HG02884 (cell line): Measurements from ENCODE around the gene DDX47.
A peak's percentile ranks its signal among the peaks of the same experiment; 100 is the strongest.

Experiments
- ATAC-seq: cut with Tn5 transposase; IDR thresholded peaks from one replicate; pipeline ENCODE4 v1.9.1; 2021; ENCODE audit warnings: mild to moderate bottlenecking, moderate library complexity; ENCODE audit not compliant: unreplicated experiment

The DDX47 gene

DNA sequence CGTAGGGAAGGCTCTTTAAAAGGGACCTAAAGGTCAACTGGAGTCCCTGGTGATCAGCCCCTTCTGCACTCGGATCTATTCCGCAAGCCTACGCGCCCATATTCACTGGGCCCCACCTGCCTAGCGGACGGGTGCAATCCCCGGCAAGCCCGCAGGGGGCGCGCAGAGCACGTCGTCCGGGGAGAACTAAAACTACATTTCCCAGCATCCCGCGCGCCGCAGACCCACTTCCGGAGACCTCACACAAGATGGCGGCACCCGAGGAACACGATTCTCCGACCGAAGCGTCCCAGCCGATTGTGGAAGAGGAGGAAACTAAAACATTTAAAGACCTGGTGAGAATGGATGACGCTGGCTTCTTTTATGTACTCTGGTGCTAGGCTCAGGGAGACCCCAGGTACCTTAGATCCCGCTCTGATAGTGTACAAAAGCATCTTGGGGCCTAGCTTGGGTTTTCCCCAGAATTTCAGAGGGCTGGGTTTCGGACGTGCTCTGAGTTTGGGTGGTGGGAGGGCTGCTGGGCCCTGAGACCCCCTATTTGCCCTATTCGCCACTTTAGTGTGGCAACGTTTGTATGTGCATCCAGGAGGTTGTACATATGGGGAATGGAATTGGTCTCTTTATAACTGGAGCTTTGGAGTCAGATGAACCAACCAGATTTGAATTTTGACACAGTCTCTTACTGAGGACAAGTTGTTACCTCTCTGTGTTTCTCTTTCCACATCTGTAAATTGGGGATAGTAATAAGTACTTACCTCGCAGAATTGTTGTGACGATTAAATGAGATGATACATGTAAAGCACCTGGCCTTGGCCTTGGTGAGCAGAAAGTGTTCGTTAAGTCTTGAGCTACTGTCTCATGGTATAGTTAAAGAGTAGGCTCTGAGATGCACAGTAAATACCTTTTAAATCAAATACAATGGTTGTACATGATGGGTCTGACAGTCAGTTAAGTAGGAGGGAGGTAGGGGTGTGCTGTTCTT is at the start of gene DDX47:
TSS of gene DDX47 (plus strand) at position 227 of the 982 bp plus-strand sequence. CDS start at position 249, 22 bp downstream.
- ATAC-seq = peak; percentile 82

DNA sequence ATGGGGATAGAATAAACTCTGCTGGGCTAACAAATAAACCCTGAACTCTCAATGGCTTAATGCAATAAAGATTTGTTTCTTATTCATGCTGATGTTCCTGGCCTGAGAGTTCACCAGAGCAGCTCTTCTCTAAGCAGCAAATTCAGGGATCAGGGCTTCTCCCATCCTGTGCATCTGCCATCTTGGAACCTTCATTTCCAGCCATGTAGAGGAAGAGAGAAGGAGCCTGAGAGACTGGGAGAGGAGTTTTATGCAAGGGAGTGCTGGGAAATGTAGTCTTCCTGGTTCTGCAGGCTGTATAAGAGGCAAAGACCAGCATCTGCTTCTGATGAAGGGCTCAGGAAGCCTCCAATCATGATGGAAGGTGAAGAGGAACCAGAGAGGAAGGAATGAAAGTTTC is 48.3 kb upstream of the DDX47 start:
- ATAC-seq = no peak

DNA sequence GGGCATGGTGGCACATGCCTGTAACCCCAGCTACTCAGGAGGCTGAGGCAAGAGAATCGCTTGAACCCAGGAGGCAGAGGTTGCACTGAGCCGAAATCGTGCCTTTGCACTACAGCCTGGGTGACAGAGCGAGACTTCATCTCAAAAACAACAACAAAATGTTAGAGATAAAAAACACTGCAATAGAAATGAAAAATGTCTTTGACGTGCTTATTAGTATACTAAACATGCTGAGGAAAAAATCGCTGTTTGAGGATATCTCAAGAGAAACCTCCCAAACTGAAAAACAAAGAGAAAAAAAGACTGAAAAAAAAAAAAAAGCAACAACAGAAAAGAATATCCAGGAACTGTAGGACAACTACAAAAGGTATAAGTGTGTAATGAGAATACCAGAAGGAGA is 42.9 kb upstream of the DDX47 start:
- no peak for ATAC-seq

DNA sequence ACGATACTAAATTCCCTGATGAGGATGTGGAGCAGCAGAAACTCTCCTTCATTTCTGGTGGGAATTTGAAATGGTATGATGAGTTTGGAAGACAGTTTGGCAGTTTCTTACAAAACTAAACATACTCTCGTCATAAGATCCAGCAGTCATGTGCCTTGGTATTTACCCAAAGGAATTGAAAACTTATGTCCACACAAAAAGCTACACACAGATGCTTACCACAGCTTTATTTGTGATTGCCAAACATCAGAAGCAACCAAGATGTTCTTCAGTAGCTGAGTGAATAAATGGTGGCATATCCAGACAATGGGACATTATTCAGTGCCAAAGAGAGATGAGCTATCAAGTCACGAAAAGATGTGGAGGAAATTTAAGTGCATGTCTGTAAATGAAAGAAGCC is 38.4 kb upstream of the DDX47 start:
- ATAC-seq = no peak

DNA sequence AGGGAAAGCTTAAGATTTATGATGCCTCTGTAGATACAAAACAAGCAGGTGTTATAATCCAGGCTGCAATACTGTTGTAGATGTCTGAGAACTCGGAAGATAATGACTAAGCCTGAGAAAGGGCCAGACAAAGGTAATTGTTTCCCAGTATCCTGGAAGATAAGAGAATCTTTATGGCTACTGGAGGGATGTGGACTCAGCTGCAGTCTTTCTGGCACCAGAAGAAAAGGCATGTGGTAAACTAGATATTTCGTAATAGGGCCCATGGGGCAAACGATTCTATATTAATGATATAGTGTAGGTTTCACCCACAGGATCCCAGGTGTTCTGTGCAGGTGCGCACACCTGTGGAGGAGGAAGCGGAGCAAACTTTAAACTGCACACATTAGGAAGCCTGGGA is 36.9 kb upstream of the DDX47 start:
- no peak for ATAC-seq

DNA sequence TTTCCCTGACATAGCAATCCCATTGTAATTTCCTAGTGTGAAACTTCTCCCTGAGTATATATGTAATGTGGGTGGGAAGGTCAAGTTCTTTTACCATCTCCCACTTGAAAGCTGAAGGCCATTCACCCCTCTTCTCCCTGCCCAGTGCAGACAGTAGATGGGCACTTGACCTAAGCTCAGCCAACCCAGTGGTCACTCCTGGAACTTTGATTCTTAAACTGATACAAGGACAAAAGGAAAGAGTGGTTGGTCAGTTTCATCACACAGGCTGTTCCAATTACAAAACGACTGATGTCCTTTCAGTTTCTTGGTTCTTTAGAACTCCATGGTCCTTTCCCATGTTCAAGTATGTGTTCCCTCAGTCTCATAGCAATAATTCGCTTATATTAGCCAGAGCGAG is 36.1 kb upstream of the DDX47 start:
- no peak for ATAC-seq

DNA sequence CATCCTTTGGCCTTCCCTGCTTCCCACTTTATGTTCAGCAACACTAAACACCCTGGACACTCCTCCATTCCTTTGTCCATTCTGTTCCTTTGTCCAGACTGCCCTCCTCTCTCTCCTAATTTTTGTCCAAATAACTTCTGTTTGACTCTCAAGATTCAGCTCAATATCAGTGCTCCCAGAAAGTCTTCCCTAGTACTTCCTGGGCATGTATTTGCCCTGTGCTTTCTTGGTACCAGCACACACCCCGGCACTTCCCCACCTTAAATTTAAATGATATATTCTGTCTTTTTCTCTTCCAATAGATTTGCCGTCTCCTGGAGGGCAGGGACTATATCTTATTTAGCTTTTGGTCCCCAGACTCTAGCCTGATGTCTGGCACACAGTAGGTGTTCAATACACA is 34.1 kb upstream of the DDX47 start:
- ATAC-seq = no peak

DNA sequence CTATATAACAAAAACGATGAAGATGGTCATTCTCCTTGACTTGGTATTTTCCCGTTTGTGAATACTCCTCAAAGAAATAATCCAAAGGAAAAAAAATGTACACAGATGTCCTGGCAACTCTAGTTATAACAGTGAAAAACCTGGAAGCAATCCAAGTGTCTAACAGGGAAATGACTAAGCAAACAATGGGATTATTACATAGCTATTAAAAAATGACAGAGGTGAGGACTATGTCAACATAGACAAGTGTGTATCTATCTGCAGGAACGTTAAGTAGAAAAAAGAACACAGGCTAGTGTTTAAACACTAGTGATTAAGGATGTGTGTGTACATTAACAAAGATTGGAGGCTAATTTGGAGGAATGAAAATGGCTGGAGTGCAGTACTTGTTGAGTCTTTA is 33.6 kb upstream of the DDX47 start:
- no peak for ATAC-seq

DNA sequence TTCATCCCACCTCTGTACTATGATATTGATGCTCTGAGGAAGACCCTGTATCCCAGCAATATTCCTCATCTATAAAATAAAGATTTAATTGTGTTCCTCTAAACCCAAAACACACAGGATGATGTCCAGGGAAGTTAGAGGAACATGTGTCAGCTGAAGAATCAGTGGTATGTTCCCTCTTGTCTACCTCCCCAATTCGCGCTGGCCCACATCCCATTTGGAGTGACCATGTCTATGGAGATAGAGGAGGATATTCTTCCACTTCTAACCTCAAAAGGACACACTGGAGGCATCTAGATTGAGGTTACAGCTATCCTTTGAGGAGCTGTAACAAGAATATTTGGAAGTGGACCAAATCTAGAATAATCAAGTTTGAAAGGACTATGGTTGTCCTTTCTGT is 29.0 kb upstream of the DDX47 start:
- no peak for ATAC-seq

DNA sequence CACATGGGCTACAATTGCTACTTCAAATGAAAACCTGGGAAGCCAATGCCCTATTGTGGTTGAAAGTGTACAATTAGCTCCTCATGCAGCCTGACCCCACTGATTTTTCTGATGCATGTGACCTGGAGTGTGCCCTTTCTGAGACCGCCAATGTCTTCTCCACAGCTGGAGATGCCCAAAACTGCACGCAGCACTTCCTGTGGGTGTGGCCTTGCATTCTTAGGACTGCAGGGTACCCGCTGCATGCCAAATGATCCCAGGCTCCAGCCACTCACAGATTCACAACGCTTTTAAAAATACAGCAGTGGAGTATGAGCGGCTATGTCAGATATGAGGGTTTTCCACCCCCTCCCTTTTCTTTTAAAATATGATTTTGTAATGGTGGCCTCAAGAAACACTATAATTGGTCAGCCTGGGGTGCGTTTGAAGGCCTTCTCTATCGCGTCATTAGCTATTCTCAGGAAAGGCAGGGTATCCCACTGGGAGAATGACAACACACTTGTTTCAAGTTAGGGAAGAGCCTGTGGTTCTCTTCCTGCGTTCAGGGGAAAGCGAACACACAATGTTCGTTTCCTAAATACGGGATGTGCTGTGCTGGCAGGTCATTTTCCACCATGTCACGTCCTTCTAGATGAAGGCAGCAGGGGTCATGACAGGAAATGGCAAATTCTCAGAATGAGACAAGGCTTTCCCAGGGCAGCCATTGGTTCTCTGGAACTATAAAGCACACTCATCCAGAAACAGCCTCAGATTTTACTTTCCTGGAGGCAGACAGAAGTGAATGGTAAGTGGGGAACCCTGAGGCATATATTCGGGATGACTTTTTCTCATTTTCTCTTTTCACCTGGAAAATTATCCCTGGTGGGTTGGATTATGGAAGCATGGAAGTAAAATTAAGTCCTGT is 28.0 kb upstream of the DDX47 start, which contains the start of gene APOLD1:
TSS of gene APOLD1 (plus strand) at position 749 of the 904 bp plus-strand sequence. CDS start at position 782, 33 bp downstream.
- ATAC-seq = no peak

DNA sequence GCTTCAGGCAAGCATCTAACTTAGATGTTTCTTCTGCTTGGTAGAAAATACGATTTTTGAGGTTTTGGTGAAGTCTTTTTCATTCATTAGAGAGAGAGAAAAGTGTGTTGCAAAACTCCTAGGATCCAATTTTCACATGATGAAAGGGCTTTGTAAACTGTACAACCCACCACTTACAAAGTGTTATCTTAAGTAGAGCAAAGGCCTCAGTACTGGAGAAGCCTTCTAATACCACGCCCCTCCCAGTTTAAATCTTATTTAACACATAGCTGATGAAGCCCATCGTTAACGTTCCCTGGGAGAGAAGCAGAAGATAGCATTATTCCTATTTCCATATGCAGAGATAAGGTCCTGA is 26.8 kb upstream of the DDX47 start:
- ATAC-seq = no peak

DNA sequence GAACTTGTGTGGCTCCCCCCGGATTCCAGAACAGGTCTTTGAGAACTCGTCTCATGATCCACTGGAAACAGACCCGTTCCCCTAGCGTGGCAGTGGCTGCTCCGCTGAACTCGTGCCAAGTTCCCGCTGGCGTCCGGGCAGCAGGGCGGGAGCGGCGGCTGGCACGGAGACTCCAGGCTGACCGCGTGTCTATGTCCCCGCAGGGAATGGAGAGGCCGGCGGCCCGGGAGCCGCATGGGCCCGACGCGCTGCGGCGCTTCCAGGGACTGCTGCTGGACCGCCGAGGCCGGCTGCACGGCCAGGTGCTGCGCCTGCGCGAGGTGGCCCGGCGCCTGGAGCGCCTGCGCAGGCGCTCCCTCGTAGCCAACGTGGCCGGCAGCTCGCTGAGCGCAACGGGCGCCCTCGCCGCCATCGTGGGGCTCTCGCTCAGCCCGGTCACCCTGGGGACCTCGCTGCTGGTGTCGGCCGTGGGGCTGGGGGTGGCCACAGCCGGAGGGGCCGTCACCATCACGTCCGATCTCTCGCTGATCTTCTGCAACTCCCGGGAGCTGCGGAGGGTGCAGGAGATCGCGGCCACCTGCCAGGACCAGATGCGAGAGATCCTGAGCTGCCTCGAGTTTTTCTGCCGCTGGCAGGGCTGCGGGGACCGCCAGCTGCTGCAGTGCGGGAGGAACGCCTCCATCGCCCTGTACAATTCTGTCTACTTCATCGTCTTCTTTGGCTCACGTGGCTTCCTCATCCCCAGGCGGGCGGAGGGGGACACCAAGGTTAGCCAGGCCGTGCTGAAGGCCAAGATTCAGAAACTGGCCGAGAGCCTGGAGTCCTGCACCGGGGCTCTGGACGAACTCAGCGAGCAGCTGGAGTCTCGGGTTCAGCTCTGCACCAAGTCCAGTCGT is 26.2 kb upstream of the DDX47 start:
- peak; percentile 72 for ATAC-seq

DNA sequence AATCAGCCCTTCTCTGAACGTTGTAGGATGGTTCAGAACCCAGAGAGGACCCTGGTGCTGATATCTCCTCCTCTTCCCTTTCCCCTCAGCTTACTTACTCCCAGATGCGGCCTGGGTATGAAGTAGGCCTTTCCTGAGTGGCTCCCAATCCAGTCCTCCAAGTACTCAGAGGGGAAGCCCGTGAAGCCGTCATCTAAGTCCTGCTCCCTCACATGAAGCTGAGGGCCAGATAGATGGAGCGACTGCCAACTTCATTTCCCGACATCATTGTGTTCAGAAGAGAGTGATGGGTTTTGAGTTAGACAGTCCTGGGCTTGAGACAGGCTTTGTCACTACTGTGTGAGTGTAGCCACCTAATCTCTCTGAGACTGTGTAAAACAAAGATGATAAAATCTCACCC is 25.0 kb upstream of the DDX47 start:
- ATAC-seq = no peak

DNA sequence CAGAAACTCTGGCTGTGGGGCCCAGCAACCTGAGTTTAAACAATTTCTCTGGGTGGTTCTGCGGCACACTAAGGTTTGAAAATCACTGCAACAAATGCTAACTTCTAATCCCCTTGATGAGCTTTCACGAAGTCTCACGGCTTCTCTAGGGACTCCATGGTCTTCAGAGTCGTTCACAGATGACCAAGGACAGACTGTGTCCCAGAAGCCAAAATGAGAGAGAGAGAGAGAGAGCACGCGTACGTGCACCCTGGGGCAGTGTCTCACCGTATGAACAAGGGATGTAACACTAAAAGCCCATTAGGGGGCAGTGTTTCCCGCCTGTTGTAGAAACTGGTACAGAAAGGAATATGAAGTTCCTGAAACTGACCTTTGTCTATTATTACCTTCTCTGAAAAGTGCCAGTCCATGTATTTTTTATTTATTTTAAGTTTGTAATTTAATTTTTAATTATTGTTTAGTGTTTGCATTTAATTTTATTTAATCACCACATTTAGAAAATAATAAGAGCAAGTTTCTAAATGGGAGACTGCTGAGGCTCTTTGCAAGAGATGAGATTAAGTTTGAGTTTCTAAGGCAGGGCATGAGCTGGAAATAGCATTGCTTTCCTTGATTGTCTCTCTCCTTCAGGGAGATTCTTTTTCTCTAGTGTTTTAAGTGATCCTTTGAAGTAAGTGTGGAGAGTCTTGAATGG is 24.3 kb upstream of the DDX47 start:
- peak; percentile 61 for ATAC-seq

DNA sequence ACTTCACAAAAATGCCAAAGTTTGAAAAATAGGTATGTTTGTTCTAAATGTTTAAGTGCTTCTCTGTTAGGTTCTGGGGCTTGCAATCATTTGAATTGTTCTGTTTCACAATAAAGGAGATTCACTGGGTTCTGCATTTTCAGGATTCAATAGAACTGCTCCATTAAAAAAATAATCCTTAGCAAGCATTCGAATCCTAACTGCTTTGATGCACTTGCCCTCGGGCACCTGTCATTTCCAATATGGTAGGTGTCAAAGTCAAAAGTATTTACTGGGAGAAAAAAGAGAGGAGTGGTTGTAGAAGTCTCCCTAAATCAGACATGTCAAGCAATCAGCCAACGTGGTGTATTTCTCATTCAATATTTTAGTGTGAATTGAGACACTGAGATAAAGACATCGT is 22.2 kb upstream of the DDX47 start:
- no peak for ATAC-seq

DNA sequence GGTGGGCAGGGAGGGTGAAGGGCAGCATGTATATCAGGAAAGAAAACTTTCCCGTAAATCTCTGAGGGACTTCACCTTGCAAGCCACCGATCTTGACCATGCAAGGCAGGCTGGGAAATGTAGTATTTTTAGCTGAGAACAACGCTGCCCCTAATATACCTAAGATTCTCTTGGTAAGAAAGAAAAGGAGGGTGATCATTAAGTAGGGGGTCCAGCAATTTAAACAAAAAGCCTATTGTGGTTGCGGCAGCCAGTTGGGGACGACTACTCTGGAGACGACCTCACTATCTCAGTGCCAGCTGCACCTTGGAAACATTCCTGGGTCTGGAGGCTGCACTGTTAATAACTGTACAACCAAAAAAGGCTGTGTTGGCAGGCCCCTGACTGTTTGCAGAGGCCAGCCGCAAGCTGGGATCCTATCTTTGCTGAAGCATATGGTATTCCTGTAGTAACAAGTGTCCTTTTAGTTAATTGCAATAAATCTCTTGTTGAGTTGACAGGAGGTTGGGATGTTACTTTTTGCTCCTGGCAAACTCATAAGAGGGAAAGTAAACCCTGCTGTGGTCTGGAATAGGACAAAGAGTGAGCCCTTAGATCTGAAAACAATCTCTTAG is 21.3 kb upstream of the DDX47 start:
- no peak for ATAC-seq

DNA sequence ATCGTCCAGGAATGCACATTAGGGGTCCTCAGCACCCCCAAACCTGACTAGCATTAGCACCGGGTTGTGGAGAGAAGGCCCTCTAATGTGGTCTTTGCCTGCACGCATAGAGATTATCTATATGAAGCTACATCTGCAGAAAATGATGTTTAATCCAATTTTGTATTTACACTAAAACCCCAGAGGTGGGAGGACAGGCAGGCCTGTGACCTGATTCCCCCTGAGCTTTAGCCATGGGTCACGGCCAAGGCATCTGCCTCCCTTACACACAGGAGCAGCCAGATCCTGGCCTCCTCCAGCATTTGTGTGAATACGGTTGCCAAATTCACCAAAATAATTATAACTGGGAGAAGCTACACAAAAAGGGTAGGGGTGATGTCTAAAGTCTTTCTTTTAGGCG is 20.7 kb upstream of the DDX47 start:
- ATAC-seq = no peak

DNA sequence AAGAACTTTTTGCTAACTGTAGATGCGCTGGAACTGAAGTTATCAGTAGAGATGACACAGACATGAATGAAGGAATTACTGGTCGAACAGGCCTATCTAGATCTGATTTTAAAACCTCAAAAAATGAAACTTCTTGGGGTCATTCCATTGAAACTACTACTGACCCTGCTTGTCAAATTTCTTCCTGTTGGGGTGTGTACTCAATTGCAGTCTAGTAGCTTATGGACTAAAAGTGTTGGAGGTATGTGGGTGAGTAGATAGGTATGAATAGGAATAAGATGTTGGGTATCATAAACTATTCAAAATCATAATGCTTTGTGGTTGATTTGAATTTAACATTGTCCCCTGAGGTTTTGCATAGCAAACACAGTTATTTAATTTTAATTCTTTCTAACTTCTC is 18.5 kb upstream of the DDX47 start:
- ATAC-seq = no peak

DNA sequence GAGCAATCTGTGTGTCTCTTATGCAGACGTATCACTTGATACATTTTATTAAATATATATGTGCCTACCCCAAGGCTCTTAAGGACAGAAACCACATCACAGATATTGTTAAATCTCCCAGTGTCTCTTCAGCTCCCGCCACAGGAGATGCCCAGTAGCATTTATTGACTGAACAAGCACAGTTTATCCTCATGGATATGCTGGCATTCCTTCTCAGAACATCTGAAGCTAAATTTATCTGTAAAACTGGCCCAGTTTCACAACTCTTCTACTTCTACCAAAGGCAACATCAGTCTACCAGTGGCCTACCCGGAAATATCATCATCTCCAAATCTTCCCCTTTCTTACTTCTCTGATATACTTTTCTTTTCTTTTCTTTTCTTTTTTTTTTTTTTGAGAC is 17.0 kb upstream of the DDX47 start:
- ATAC-seq = no peak
